H1 (cell line): ENCODE data around the gene TMTC2. TPM values are rescaled to one million over a fixed set of nuclear protein-coding genes. Genes with fewer than 3 reads are reported as not detected.

Source experiments
- CTCF ChIA-PET: fragments of 300-600 bp; sonication (Branson Sonifier 250); formaldehyde crosslinking; loops from one replicate; lab custom pipeline; 2021; ENCODE audit not compliant: partially characterized antibody; lab: Charles Lee
- POLR2A ChIA-PET: fragments of 300-600 bp; sonication (Branson Sonifier 250); formaldehyde crosslinking; loops from one replicate; lab custom pipeline; 2021; ENCODE audit warnings: inconsistent platforms; ENCODE audit not compliant: partially characterized antibody; lab: Charles Lee
- DNase-seq, 2 experiments: peaks; one replicate each; pipeline versions ENCODE4 v3.0.0 to v3.0.0-alpha.2; 2010 to 2022; ENCODE audit warnings: low spot score in 2 of 2, low read depth in 1 of 2, mixed read lengths in 1 of 2
- FAIRE-seq: peaks from 2 replicates; lab custom pipeline; 2011; peaks lifted over from hg19 to GRCh38; lab: Jason Lieb, UNC
- H2AFZ ChIP-seq: 2 replicates; pipeline ENCODE4 v1.8.1; 2012; ENCODE audit warnings: low read length, inconsistent platforms
- H2AK5ac ChIP-seq: 2 replicates; pipeline ENCODE4 v1.6.1; 2013; ENCODE audit warnings: low read depth, low read length
- H2BK120ac ChIP-seq: replicated peaks from 2 replicates; pipeline ENCODE3; 2013; ENCODE audit warnings: low read depth, low read length, inconsistent platforms
- H2BK12ac ChIP-seq: 2 replicates; pipeline ENCODE4 v1.6.1; 2013; ENCODE audit warnings: low read depth, low read length
- H2BK15ac ChIP-seq: 2 replicates; pipeline ENCODE4 v1.6.1; 2013; ENCODE audit warnings: low read length
- H2BK20ac ChIP-seq: 2 replicates; pipeline ENCODE4 v1.6.1; 2013; ENCODE audit warnings: low read length
- H2BK5ac ChIP-seq: 2 replicates; pipeline ENCODE4 v1.6.1; 2013; ENCODE audit warnings: low read depth, low read length
- H3K14ac ChIP-seq: 2 replicates; pipeline ENCODE4 v1.6.1; 2013; ENCODE audit warnings: inconsistent platforms; ENCODE audit not compliant: insufficient read length
- H3K18ac ChIP-seq: 2 replicates; pipeline ENCODE4 v1.6.1; 2013; ENCODE audit warnings: low read length; ENCODE audit errors: extremely low read depth
- H3K23ac ChIP-seq: 2 replicates; pipeline ENCODE4 v1.6.1; 2013; ENCODE audit warnings: inconsistent platforms; ENCODE audit not compliant: insufficient read length
- H3K23me2 ChIP-seq: 2 replicates; pipeline ENCODE4 v1.6.1; 2013; ENCODE audit warnings: low read depth, low read length
- H3K27ac ChIP-seq: 2 replicates; pipeline ENCODE4 v1.6.1; 2011; ENCODE audit warnings: low read depth, low read length, inconsistent platforms
- H3K27me3 ChIP-seq, 4 experiments: replicated peaks in 1 of 4; 1 replicate in 1 of 4; 2 replicates in 3 of 4; pipeline versions ENCODE4 v1.6.1 to v1.8.1; 2011 to 2013; ENCODE audit warnings: low read length in 3 of 4, mild to moderate bottlenecking in 3 of 4, inconsistent platforms in 2 of 4, mixed read lengths in 2 of 4, moderate library complexity in 1 of 4; ENCODE audit not compliant: control insufficient read depth in 3 of 4, insufficient read depth in 3 of 4; ENCODE audit errors: extremely low read depth in 1 of 4
- H3K36me3 ChIP-seq, 4 experiments: 2 replicates each; pipeline versions ENCODE4 v1.6.1 to v1.8.1; 2011 to 2013; ENCODE audit warnings: mild to moderate bottlenecking in 4 of 4, low read length in 3 of 4, moderate library complexity in 2 of 4, control low read depth in 1 of 4, inconsistent platforms in 1 of 4; ENCODE audit not compliant: insufficient read depth in 4 of 4, control insufficient read depth in 2 of 4
- H3K4ac ChIP-seq: replicated peaks from 2 replicates; pipeline ENCODE3; 2013; ENCODE audit warnings: low read length, low read depth, mixed read lengths, inconsistent platforms; ENCODE audit not compliant: insufficient read length
- H3K4me1 ChIP-seq, 4 experiments: replicated peaks in 1 of 4; 1 replicate in 1 of 4; 2 replicates in 3 of 4; pipeline versions ENCODE4 v1.6.1 to v1.8.1; 2011 to 2013; ENCODE audit warnings: low read length in 3 of 4, inconsistent platforms in 2 of 4, mixed read lengths in 1 of 4; ENCODE audit not compliant: insufficient read depth in 4 of 4, control insufficient read depth in 3 of 4
- H3K4me2 ChIP-seq, 2 experiments: 2 replicates each; pipeline versions ENCODE4 v1.6.1 to v1.8.1; 2011 to 2013; ENCODE audit warnings: low read depth in 2 of 2, low read length in 2 of 2, control low read depth in 1 of 2, inconsistent platforms in 1 of 2, mild to moderate bottlenecking in 1 of 2; ENCODE audit not compliant: insufficient read depth in 1 of 2
- H3K4me3 ChIP-seq, 4 experiments: fragments of 200-600, 300-600 bp in 1 of 4; sonication (generic), shearing (Covaris generic), sonication (Bioruptor Twin) in 1 of 4; 2 replicates each; pipeline versions ENCODE4 v1.5.1 to v1.8.1; 2011 to 2016; ENCODE audit warnings: low read length in 4 of 4, low read depth in 3 of 4, control low read depth in 2 of 4, inconsistent platforms in 2 of 4, mild to moderate bottlenecking in 2 of 4, mixed read lengths in 1 of 4, moderate library complexity in 1 of 4; ENCODE audit not compliant: insufficient read depth in 2 of 4; ENCODE audit errors: extremely low read depth in 1 of 4
- H3K56ac ChIP-seq: replicated peaks from 2 replicates; pipeline ENCODE3; 2013; ENCODE audit warnings: low read depth, mild to moderate bottlenecking, mixed read lengths, low read length, inconsistent platforms; ENCODE audit not compliant: insufficient read length
- H3K79me1 ChIP-seq: 2 replicates; pipeline ENCODE4 v1.6.1; 2013; ENCODE audit warnings: low read depth, low read length, control low read depth
- H3K79me2 ChIP-seq, 2 experiments: 2 replicates each; pipeline versions ENCODE4 v1.6.1 to v1.8.1; 2012 to 2013; ENCODE audit warnings: low read length in 2 of 2, mild to moderate bottlenecking in 2 of 2, inconsistent platforms in 1 of 2; ENCODE audit not compliant: insufficient read depth in 2 of 2, control insufficient read depth in 1 of 2
- H3K9ac ChIP-seq, 4 experiments: replicated peaks in 1 of 4; 1 replicate in 1 of 4; 2 replicates in 3 of 4; pipeline versions ENCODE4 v1.6.1 to v1.8.1; 2011 to 2013; ENCODE audit warnings: low read depth in 3 of 4, low read length in 3 of 4, control low read depth in 2 of 4, mild to moderate bottlenecking in 2 of 4, moderate library complexity in 2 of 4, inconsistent platforms in 1 of 4; ENCODE audit errors: extremely low read depth in 1 of 4
- H3K9me3 ChIP-seq, 2 experiments: 2 replicates each; pipeline versions ENCODE4 v1.6.1 to v1.8.1; 2012 to 2013; ENCODE audit warnings: mild to moderate bottlenecking in 2 of 2, moderate library complexity in 2 of 2, control low read depth in 1 of 2, inconsistent platforms in 1 of 2, low read depth in 1 of 2, low read length in 1 of 2, mixed read lengths in 1 of 2; ENCODE audit not compliant: insufficient read depth in 2 of 2
- H4K20me1 ChIP-seq, 2 experiments: replicated peaks in 1 of 2; 2 replicates each; pipeline versions ENCODE3 to v1.8.1; 2011 to 2013; ENCODE audit warnings: inconsistent platforms in 2 of 2, low read length in 2 of 2, mild to moderate bottlenecking in 1 of 2; ENCODE audit not compliant: insufficient read depth in 2 of 2, control insufficient read depth in 1 of 2
- H4K5ac ChIP-seq: 2 replicates; pipeline ENCODE4 v1.6.1; 2013; ENCODE audit warnings: low read length, low read depth, mixed read lengths, inconsistent platforms; ENCODE audit not compliant: insufficient read length
- H4K8ac ChIP-seq: 2 replicates; pipeline ENCODE4 v1.8.0; 2013; ENCODE audit warnings: mild to moderate bottlenecking, moderate library complexity, low read length, inconsistent platforms; ENCODE audit not compliant: insufficient read depth; ENCODE audit errors: extremely low read depth
- H4K91ac ChIP-seq: replicated peaks from 2 replicates; pipeline ENCODE3; 2013; ENCODE audit warnings: low read length, mixed read lengths, inconsistent platforms; ENCODE audit not compliant: insufficient read length
- BACH1 ChIP-seq: IDR thresholded peaks from 2 replicates; pipeline ENCODE4 v1.6.1; 2012; ENCODE audit warnings: low read length, improper control_type of control experiment
- CBX8 ChIP-seq: fragments of 300-800, 300-1000 bp; sonication (generic); IDR thresholded peaks from 2 replicates; pipeline ENCODE4 v1.7.1; 2016; ENCODE audit warnings: low read depth, low read length, borderline replicate concordance
- CHD1 ChIP-seq: IDR thresholded peaks from 2 replicates; pipeline ENCODE4 v1.6.1; 2012; ENCODE audit warnings: low read depth, low read length, improper control_type of control experiment
- CHD2 ChIP-seq: IDR thresholded peaks from 2 replicates; pipeline ENCODE4 v1.6.1; 2012; ENCODE audit warnings: low read length, improper control_type of control experiment
- CTCF ChIP-seq, 3 experiments: IDR thresholded peaks; 1 replicate in 2 of 3; 2 replicates in 1 of 3; pipeline versions ENCODE4 v1.5.1 to v1.6.1; 2011; ENCODE audit warnings: low read length in 3 of 3, mild to moderate bottlenecking in 3 of 3, inconsistent platforms in 2 of 3, low read depth in 1 of 3, moderate library complexity in 1 of 3; ENCODE audit not compliant: insufficient read depth in 1 of 3; ENCODE audit errors: control extremely low read depth in 1 of 3
- JUN ChIP-seq: IDR thresholded peaks from 2 replicates; pipeline ENCODE4 v1.6.1; 2011; ENCODE audit warnings: low read depth, mild to moderate bottlenecking, improper control_type of control experiment, low read length
- KDM1A ChIP-seq: fragments of 200-600, 300-600 bp; sonication (generic); IDR thresholded peaks from 2 replicates; pipeline ENCODE4 v1.7.1; 2016; ENCODE audit warnings: mild to moderate bottlenecking, low read length, borderline replicate concordance
- KDM5A ChIP-seq: fragments of 200-600 bp; IDR thresholded peaks from 2 replicates; pipeline ENCODE4 v1.7.1; 2012; ENCODE audit warnings: mild to moderate bottlenecking, low read length, inconsistent platforms, mixed read lengths
- MAX ChIP-seq: IDR thresholded peaks from 2 replicates; pipeline ENCODE4 v1.6.1; 2012; ENCODE audit warnings: inconsistent platforms
- NRF1 ChIP-seq: IDR thresholded peaks from 2 replicates; pipeline ENCODE4 v1.6.1; 2011; ENCODE audit warnings: mild to moderate bottlenecking, low read depth, low read length, improper control_type of control experiment
- PHF8 ChIP-seq: fragments of 200-600 bp; sonication (generic); conservative IDR thresholded peaks from 2 replicates; pipeline ENCODE4 v1.7.1; 2012; ENCODE audit warnings: low read depth, mild to moderate bottlenecking, inconsistent platforms, low read length, moderate library complexity
- POLR2A ChIP-seq, 2 experiments: IDR thresholded peaks; 1 replicate in 1 of 2; 2 replicates in 1 of 2; pipeline ENCODE4 v1.6.1; 2011; ENCODE audit warnings: low read depth in 2 of 2, low read length in 2 of 2, mild to moderate bottlenecking in 2 of 2; ENCODE audit errors: control extremely low read depth in 1 of 2
- SIX5 ChIP-seq: IDR thresholded peaks from 2 replicates; pipeline ENCODE4 v1.6.1; 2011; ENCODE audit warnings: mild to moderate bottlenecking, low read depth, low read length
- WGBS, 2 experiments: shearing (Covaris generic) in 1 of 2; methylation state at CpG; one replicate each; pipeline versions ENCODE4 v1.1.6 to v1.1.7; 2013 to 2015; ENCODE audit warnings: low lambda C conversion rate in 2 of 2, mixed read lengths in 2 of 2, inconsistent platforms in 1 of 2, low coverage in 1 of 2, missing lambda C conversion rate in 1 of 2; ENCODE audit not compliant: insufficient replicate concordance in 2 of 2, insufficient coverage in 1 of 2, insufficient read length in 1 of 2; ENCODE audit errors: extremely low coverage in 1 of 2, missing lambda C conversion rate in 1 of 2; 5-methylcytosine and 5-hydroxymethylcytosine counted together
- polyA plus RNA-seq, 7 experiments: library from polyadenylated mRNA; depleted of rRNA in 3 of 7; stranded (reverse) in 5 of 7; unstranded in 2 of 7; fragments of >200 nt in 5 of 7; fragments of 200-250 nt in 2 of 7; gene quantifications; 1 replicate in 5 of 7; 2 replicates in 1 of 7; 4 replicates in 1 of 7; pipeline versions ENCODE4 v1.2.1 to v1.2.3, GENCODE V29; 2011 to 2013; ENCODE audit warnings: missing spikeins in 2 of 7, mixed read lengths in 2 of 7
- total RNA-seq: library from RNA; stranded (reverse); fragmentation: NEBNext Ultra II Directional; extraction: Animal tissue kit (Norgen Biotek cat#: 25700); gene quantifications from 2 replicates; pipeline ENCODE4 v1.2.1, GENCODE V29; 2021

TMTC2 gene
- total and polyA plus RNA-seq, 2 of the 8 experiments (the other 6 are each of a cell fraction or from before 2014, with no cell fraction given) = 2.3 to 3.9 TPM

- Histone ChIP-seq H4K20me1 (no peaks in the 10 kb centered on the region), H2BK120ac (no peak overlapping the region), H3K36me3 (no peaks in the 10 kb centered on the region), H3K27ac (no peak overlapping the region), H2BK12ac (no peak overlapping the region), H3K4me2 (no peak overlapping the region), H4K8ac (no peak overlapping the region), H3K23me2 (no peaks in the 10 kb centered on the region), H2BK20ac (no peak overlapping the region), H3K27me3 (no peaks in the 10 kb centered on the region), H3K4me3 (no peak overlapping the region), H3K23ac (no peak overlapping the region), H3K56ac (no peak overlapping the region), H2BK15ac (no peak overlapping the region), H3K4ac (no peak overlapping the region), H3K79me2 (no peaks in the 10 kb centered on the region), H3K18ac (no peak overlapping the region), H3K4me1 (peaks cover 0 to 5% (median 0%) of the 10 kb centered on the region in 4 experiments; a peak in 1 of 7 replicates), H3K14ac (no peak overlapping the region), H4K5ac (no peak overlapping the region), H3K79me1 (no peaks in the 10 kb centered on the region), H4K91ac (no peak overlapping the region), H3K9ac (no peak overlapping the region), H2AK5ac (no peak overlapping the region), H2AFZ (no peak overlapping the region), H2BK5ac (no peak overlapping the region), H3K9me3 (no peaks in the 10 kb centered on the region)
- CTCF ChIA-PET = no interaction called here
- WGBS, 2 experiments = 89% methylated on average over 1 of the region's 1 CpG; no CpG with 5 or more reads in 1 of the 2 experiments
- no peak for DNase-seq
- POLR2A ChIA-PET = interaction anchor here (1.4 kb wide), 1 partner anchor 10 kb away, joined by 3 read pairs; no protein-coding TSS in a partner anchor
- no peak for FAIRE-seq
- TF ChIP-seq KDM5A = no peak
- no peak for TF ChIP-seq CHD1
- TF ChIP-seq MAX = no peak
- TF ChIP-seq PHF8 = no peak
- TF ChIP-seq KDM1A = no peak
- TF ChIP-seq CHD2 = no peak
- TF ChIP-seq BACH1 = no peak
- no peak for TF ChIP-seq NRF1
- no peak for TF ChIP-seq CTCF (IDR thresholded peaks at IDR 0.05; ENCODE audit: control extremely low read depth in 1 of 3, insufficient read depth in 1 of 3, low read depth in 1 of 3, low read length in 3 of 3)
- no peak for TF ChIP-seq JUN
- no peak for TF ChIP-seq SIX5
- TF ChIP-seq POLR2A (IDR thresholded peaks at IDR 0.05; ENCODE audit: control extremely low read depth in 1 of 2, low read depth in 2 of 2, low read length in 2 of 2) = no peak
- TF ChIP-seq CBX8 = no peak
These were observed 152.1 kb downstream of the TMTC2 start for GRCh38 chr12:82838827-82839226.
